NB4 (cell line): ENCODE measurements around the gene MYZAP.

Experiments
- MYC ChIP-seq: IDR thresholded peaks from 2 replicates; pipeline ENCODE4 v1.6.1; 2011; ENCODE audit warnings: low read depth, low read length
- POLR2A ChIP-seq: IDR thresholded peaks from 2 replicates; pipeline ENCODE4 v1.6.1; 2011; ENCODE audit warnings: mild to moderate bottlenecking; ENCODE audit not compliant: insufficient read length; ENCODE audit errors: extremely low read depth
- TF ChIP-seq, protein P1 (sequence below): IDR thresholded peaks from one replicate; pipeline ENCODE4 v1.5.1; 2012; ENCODE audit warnings: low read depth, low read length
- TF ChIP-seq, protein P2 (sequence below): IDR thresholded peaks from 2 replicates; pipeline ENCODE4 v1.6.1; 2011; ENCODE audit warnings: low read depth, low read length

DNA sequence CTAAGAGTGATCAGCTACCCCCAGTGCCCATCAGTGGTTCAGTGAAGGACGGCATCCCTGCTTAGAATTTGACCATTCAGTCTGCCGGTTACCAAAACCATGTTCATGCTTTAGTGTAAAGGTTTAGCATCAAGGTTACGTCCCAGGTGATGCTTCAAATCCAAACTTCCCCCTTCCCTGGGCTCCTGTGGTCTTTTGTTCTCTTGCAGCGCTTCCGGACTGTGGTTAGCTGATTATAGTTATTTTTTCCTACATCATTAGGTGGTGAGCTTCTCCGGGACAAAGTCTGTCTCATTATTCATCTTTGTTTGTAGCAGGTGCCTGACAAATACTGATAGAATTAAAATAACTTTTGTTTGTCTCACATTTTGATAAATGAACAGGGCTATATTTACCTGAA, 28.3 kb upstream of the MYZAP start:
- TF ChIP-seq, protein P1, sequence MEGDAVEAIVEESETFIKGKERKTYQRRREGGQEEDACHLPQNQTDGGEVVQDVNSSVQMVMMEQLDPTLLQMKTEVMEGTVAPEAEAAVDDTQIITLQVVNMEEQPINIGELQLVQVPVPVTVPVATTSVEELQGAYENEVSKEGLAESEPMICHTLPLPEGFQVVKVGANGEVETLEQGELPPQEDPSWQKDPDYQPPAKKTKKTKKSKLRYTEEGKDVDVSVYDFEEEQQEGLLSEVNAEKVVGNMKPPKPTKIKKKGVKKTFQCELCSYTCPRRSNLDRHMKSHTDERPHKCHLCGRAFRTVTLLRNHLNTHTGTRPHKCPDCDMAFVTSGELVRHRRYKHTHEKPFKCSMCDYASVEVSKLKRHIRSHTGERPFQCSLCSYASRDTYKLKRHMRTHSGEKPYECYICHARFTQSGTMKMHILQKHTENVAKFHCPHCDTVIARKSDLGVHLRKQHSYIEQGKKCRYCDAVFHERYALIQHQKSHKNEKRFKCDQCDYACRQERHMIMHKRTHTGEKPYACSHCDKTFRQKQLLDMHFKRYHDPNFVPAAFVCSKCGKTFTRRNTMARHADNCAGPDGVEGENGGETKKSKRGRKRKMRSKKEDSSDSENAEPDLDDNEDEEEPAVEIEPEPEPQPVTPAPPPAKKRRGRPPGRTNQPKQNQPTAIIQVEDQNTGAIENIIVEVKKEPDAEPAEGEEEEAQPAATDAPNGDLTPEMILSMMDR, result no peak
- no peak for TF ChIP-seq POLR2A
- no peak for TF ChIP-seq MYC
- TF ChIP-seq, protein P2, sequence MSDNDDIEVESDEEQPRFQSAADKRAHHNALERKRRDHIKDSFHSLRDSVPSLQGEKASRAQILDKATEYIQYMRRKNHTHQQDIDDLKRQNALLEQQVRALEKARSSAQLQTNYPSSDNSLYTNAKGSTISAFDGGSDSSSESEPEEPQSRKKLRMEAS, result no peak
